WTC11 (cell line): ENCODE results near the gene SEMA6D. TPM values are rescaled to one million over a fixed set of nuclear protein-coding genes. Genes with fewer than 3 reads are reported as not detected.

Experiments
- ATAC-seq: fragments of 200-7000 bp; cut with Tn5 transposase; 2 replicates; pipeline ENCODE4 v1.10.0; 2021; ENCODE audit warnings: mild to moderate bottlenecking, moderate library complexity
- CTCF ChIA-PET: fragments of 300-600 bp; sonication (Branson Sonifier 250); formaldehyde crosslinking; loops from one replicate; lab custom pipeline; 2021; ENCODE audit warnings: antibody characterized with exemption; lab: Charles Lee
- POLR2A ChIA-PET: fragments of 350-600 bp; sonication (Branson Sonifier 250); formaldehyde crosslinking; loops from one replicate; lab custom pipeline; 2021; ENCODE audit warnings: antibody characterized with exemption; lab: Charles Lee
- DNase-seq: peaks from one replicate; pipeline ENCODE4 v3.0.0; 2021; ENCODE audit warnings: low spot score
- H3K27ac Mint-ChIP-seq: 2 replicates; pipeline ENCODE4 v1.8.0; 2021; ENCODE audit warnings: mixed read lengths
- H3K27me3 Mint-ChIP-seq: 2 replicates; pipeline ENCODE4 v1.8.0; 2021; ENCODE audit warnings: low read depth, mild to moderate bottlenecking, moderate library complexity, mixed read lengths
- H3K36me3 Mint-ChIP-seq: 2 replicates; pipeline ENCODE4 v1.8.0; 2021; ENCODE audit warnings: mixed read lengths
- H3K4me1 Mint-ChIP-seq: 2 replicates; pipeline ENCODE4 v1.8.0; 2022; ENCODE audit warnings: mixed read lengths
- H3K4me3 Mint-ChIP-seq: 2 replicates; pipeline ENCODE4 v1.8.0; 2021; ENCODE audit warnings: mild to moderate bottlenecking, moderate library complexity, mixed read lengths
- H3K9me3 Mint-ChIP-seq: 2 replicates; pipeline ENCODE4 v1.8.0; 2021; ENCODE audit warnings: mixed read lengths
- ATF1 ChIP-seq: sonication (generic); formaldehyde crosslinking; IDR thresholded peaks from 2 replicates; pipeline ENCODE4 v1.8.1; 2023; ENCODE audit warnings: mild to moderate bottlenecking, moderate library complexity, missing genetic modification reagents
- CBFB ChIP-seq: sonication (generic); formaldehyde crosslinking; IDR thresholded peaks from 2 replicates; pipeline ENCODE4 v1.8.1; 2022; ENCODE audit warnings: mild to moderate bottlenecking, low read depth, missing genetic modification reagents
- ELF4 ChIP-seq: sonication (generic); formaldehyde crosslinking; IDR thresholded peaks from 2 replicates; pipeline ENCODE4 v1.8.1; 2022; ENCODE audit warnings: low read depth, mild to moderate bottlenecking, moderate library complexity, missing genetic modification reagents
- ESRRA ChIP-seq: sonication (generic); formaldehyde crosslinking; IDR thresholded peaks from 2 replicates; pipeline ENCODE4 v1.8.1; 2022; ENCODE audit warnings: mild to moderate bottlenecking, missing genetic modification reagents, borderline replicate concordance
- FOXJ3 ChIP-seq: sonication (generic); formaldehyde crosslinking; IDR thresholded peaks from 2 replicates; pipeline ENCODE4 v1.9.0; 2021; ENCODE audit warnings: missing genetic modification reagents, mild to moderate bottlenecking, borderline replicate concordance
- FOXP1 ChIP-seq: sonication (generic); formaldehyde crosslinking; IDR thresholded peaks from 2 replicates; pipeline ENCODE4 v1.8.0; 2022; ENCODE audit warnings: missing genetic modification reagents, mild to moderate bottlenecking, moderate library complexity, borderline replicate concordance
- GABPB1 ChIP-seq: sonication (generic); formaldehyde crosslinking; IDR thresholded peaks from 2 replicates; pipeline ENCODE4 v1.8.1; 2023; ENCODE audit warnings: mild to moderate bottlenecking, missing genetic modification reagents
- KAT7 ChIP-seq: sonication (generic); formaldehyde crosslinking; IDR thresholded peaks from 2 replicates; pipeline ENCODE4 v1.8.1; 2023; ENCODE audit warnings: missing genetic modification reagents, mild to moderate bottlenecking, borderline replicate concordance
- MXD4 ChIP-seq: fragments of 250-450 bp; sonication (Bioruptor Pico); IDR thresholded peaks from 2 replicates; pipeline ENCODE4 v1.8.0; 2021; ENCODE audit warnings: mild to moderate bottlenecking, moderate library complexity, borderline replicate concordance
- NFYB ChIP-seq: sonication (generic); formaldehyde crosslinking; conservative IDR thresholded peaks from 2 replicates; pipeline ENCODE4 v1.8.0; 2022; ENCODE audit warnings: low read depth, missing genetic modification reagents
- NR3C1 ChIP-seq: sonication (generic); formaldehyde crosslinking; conservative IDR thresholded peaks from 2 replicates; pipeline ENCODE4 v1.8.1; 2023; ENCODE audit warnings: low read depth, mild to moderate bottlenecking, missing genetic modification reagents
- OVOL2 ChIP-seq: fragments of 250-450 bp; sonication (Bioruptor Pico); IDR thresholded peaks from 2 replicates; pipeline ENCODE4 v1.9.0; 2021; ENCODE audit warnings: mild to moderate bottlenecking, borderline replicate concordance
- RELA ChIP-seq: sonication (generic); formaldehyde crosslinking; IDR thresholded peaks from 2 replicates; pipeline ENCODE4 v1.8.1; 2022; ENCODE audit warnings: missing genetic modification reagents, mild to moderate bottlenecking, borderline replicate concordance
- RORB ChIP-seq: fragments of 250-450 bp; sonication (Bioruptor Pico); IDR thresholded peaks from 2 replicates; pipeline ENCODE4 v1.9.0; 2021; ENCODE audit warnings: mild to moderate bottlenecking
- SMAD3 ChIP-seq: sonication (generic); formaldehyde crosslinking; IDR thresholded peaks from 2 replicates; pipeline ENCODE4 v1.8.0; 2022; ENCODE audit warnings: missing genetic modification reagents, mild to moderate bottlenecking, borderline replicate concordance
- TEAD1 ChIP-seq: sonication (generic); formaldehyde crosslinking; IDR thresholded peaks from 2 replicates; pipeline ENCODE4 v1.8.0; 2022; ENCODE audit warnings: mild to moderate bottlenecking, missing genetic modification reagents
- TEAD4 ChIP-seq: sonication (generic); formaldehyde crosslinking; IDR thresholded peaks from 2 replicates; pipeline ENCODE4 v1.8.0; 2022; ENCODE audit warnings: mild to moderate bottlenecking, missing genetic modification reagents
- ZNF219 ChIP-seq: sonication (generic); formaldehyde crosslinking; IDR thresholded peaks from 2 replicates; pipeline ENCODE4 v1.8.0; 2023; ENCODE audit warnings: missing genetic modification reagents, mild to moderate bottlenecking, borderline replicate concordance
- ZNF423 ChIP-seq: fragments of 250-450 bp; sonication (Bioruptor Pico); IDR thresholded peaks from 2 replicates; pipeline ENCODE4 v2.1.2; 2022; ENCODE audit warnings: mild to moderate bottlenecking, moderate library complexity
- total RNA-seq: library from RNA; stranded (reverse); gene quantifications from 3 replicates; pipeline ENCODE4 v1.2.3, GENCODE V29; 2021
- TF ChIP-seq, protein P1 (sequence below): sonication (generic); formaldehyde crosslinking; IDR thresholded peaks from 2 replicates; pipeline ENCODE4 v1.8.1; 2023; ENCODE audit warnings: mild to moderate bottlenecking, missing genetic modification reagents
- TF ChIP-seq, protein P2 (sequence below): fragments of 250-450 bp; sonication (Bioruptor Pico); IDR thresholded peaks from 2 replicates; pipeline ENCODE4 v1.9.0; 2021; ENCODE audit warnings: mild to moderate bottlenecking
- TF ChIP-seq, protein P3 (sequence below): sonication (generic); formaldehyde crosslinking; IDR thresholded peaks from 2 replicates; pipeline ENCODE4 v1.8.1; 2023; ENCODE audit warnings: mild to moderate bottlenecking, missing genetic modification reagents, moderate library complexity
- TF ChIP-seq, protein P4 (sequence below): sonication (generic); formaldehyde crosslinking; IDR thresholded peaks from 2 replicates; pipeline ENCODE4 v1.8.1; 2023; ENCODE audit warnings: mild to moderate bottlenecking, missing genetic modification reagents, moderate library complexity
- TF ChIP-seq, protein P5 (sequence below): sonication (generic); formaldehyde crosslinking; IDR thresholded peaks from 2 replicates; pipeline ENCODE4 v1.8.0; 2022; ENCODE audit warnings: missing genetic modification reagents
- TF ChIP-seq, protein P6 (sequence below): sonication (generic); formaldehyde crosslinking; IDR thresholded peaks from 2 replicates; pipeline ENCODE4 v1.8.1; 2022; ENCODE audit warnings: low read depth, missing genetic modification reagents, borderline replicate concordance
- TF ChIP-seq, protein P7 (sequence below): sonication (generic); formaldehyde crosslinking; conservative IDR thresholded peaks from 2 replicates; pipeline ENCODE4 v1.8.1; 2022; ENCODE audit warnings: mild to moderate bottlenecking, missing genetic modification reagents
- TF ChIP-seq, protein P8 (sequence below): fragments of 250-450 bp; sonication (Bioruptor Pico); conservative IDR thresholded peaks from 2 replicates; pipeline ENCODE4 v1.9.0; 2021; ENCODE audit warnings: mild to moderate bottlenecking

SEMA6D gene
- total RNA-seq, 1 experiment from 2014 or later: 2.6 TPM

DNA sequence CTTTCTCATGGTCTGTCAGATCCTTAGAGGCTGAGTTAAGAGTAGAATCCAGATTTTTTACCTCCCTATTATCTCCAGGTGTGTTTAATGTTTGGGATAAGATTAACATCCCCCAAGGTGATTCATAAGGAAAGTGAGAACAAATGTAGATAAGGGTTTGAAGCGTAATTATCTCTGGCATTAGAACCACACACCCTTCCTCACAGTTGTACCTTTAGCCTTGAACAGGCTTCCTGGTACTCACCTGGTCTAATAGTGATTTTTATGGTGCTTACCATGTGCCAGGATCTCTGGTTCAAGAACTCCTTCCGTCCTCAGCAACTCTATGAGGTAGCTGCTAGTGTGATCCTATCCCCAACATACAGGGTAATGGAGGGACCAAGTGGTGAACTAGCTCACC, 27.7 kb downstream of the SEMA6D start:
- no peak for DNase-seq
- H3K4me1 Mint-ChIP-seq: peaks cover 32% of the 10 kb centered on the region
- TF ChIP-seq NR3C1 (CRISPR knock-in tag) (no peak), FOXP1 (CRISPR knock-in tag) (no peak), ELF4 (no peak), ATF1 (no peak), KAT7 (CRISPR knock-in tag) (no peak), CBFB (no peak), SMAD3 (CRISPR knock-in tag) (no peak), MXD4 (CRISPR knock-in tag) (no peak), ZNF423 (CRISPR knock-in tag) (no peak), GABPB1 (CRISPR knock-in tag) (no peak), FOXJ3 (CRISPR knock-in tag) (no peak), ESRRA (CRISPR knock-in tag) (no peak), OVOL2 (CRISPR knock-in tag) (no peak), RELA (CRISPR knock-in tag) (no peak), TEAD1 (CRISPR knock-in tag) (no peak)
- TF ChIP-seq, protein P1, sequence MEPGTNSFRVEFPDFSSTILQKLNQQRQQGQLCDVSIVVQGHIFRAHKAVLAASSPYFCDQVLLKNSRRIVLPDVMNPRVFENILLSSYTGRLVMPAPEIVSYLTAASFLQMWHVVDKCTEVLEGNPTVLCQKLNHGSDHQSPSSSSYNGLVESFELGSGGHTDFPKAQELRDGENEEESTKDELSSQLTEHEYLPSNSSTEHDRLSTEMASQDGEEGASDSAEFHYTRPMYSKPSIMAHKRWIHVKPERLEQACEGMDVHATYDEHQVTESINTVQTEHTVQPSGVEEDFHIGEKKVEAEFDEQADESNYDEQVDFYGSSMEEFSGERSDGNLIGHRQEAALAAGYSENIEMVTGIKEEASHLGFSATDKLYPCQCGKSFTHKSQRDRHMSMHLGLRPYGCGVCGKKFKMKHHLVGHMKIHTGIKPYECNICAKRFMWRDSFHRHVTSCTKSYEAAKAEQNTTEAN (CRISPR knock-in tag): no peak
- TF ChIP-seq, protein P2, sequence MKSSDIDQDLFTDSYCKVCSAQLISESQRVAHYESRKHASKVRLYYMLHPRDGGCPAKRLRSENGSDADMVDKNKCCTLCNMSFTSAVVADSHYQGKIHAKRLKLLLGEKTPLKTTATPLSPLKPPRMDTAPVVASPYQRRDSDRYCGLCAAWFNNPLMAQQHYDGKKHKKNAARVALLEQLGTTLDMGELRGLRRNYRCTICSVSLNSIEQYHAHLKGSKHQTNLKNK (CRISPR knock-in tag): no peak
- TF ChIP-seq, protein P3, sequence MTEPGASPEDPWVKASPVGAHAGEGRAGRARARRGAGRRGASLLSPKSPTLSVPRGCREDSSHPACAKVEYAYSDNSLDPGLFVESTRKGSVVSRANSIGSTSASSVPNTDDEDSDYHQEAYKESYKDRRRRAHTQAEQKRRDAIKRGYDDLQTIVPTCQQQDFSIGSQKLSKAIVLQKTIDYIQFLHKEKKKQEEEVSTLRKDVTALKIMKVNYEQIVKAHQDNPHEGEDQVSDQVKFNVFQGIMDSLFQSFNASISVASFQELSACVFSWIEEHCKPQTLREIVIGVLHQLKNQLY (CRISPR knock-in tag): no peak
- TF ChIP-seq, protein P4, sequence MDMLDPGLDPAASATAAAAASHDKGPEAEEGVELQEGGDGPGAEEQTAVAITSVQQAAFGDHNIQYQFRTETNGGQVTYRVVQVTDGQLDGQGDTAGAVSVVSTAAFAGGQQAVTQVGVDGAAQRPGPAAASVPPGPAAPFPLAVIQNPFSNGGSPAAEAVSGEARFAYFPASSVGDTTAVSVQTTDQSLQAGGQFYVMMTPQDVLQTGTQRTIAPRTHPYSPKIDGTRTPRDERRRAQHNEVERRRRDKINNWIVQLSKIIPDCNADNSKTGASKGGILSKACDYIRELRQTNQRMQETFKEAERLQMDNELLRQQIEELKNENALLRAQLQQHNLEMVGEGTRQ (CRISPR knock-in tag): no peak
- TF ChIP-seq, protein P5, sequence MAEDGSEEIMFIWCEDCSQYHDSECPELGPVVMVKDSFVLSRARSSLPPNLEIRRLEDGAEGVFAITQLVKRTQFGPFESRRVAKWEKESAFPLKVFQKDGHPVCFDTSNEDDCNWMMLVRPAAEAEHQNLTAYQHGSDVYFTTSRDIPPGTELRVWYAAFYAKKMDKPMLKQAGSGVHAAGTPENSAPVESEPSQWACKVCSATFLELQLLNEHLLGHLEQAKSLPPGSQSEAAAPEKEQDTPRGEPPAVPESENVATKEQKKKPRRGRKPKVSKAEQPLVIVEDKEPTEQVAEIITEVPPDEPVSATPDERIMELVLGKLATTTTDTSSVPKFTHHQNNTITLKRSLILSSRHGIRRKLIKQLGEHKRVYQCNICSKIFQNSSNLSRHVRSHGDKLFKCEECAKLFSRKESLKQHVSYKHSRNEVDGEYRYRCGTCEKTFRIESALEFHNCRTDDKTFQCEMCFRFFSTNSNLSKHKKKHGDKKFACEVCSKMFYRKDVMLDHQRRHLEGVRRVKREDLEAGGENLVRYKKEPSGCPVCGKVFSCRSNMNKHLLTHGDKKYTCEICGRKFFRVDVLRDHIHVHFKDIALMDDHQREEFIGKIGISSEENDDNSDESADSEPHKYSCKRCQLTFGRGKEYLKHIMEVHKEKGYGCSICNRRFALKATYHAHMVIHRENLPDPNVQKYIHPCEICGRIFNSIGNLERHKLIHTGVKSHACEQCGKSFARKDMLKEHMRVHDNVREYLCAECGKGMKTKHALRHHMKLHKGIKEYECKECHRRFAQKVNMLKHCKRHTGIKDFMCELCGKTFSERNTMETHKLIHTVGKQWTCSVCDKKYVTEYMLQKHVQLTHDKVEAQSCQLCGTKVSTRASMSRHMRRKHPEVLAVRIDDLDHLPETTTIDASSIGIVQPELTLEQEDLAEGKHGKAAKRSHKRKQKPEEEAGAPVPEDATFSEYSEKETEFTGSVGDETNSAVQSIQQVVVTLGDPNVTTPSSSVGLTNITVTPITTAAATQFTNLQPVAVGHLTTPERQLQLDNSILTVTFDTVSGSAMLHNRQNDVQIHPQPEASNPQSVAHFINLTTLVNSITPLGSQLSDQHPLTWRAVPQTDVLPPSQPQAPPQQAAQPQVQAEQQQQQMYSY: no peak
- H3K27me3 Mint-ChIP-seq: peaks cover 65% of the 10 kb centered on the region
- H3K9me3 Mint-ChIP-seq: no peaks in the 10 kb centered on the region
- ChIA-PET CTCF (no interaction called here), POLR2A (no interaction called here)
- no peak for ATAC-seq
- H3K4me3 Mint-ChIP-seq: no peak overlapping the region
- H3K27ac Mint-ChIP-seq: no peak overlapping the region
- no peaks in the 10 kb centered on the region for H3K36me3 Mint-ChIP-seq

DNA sequence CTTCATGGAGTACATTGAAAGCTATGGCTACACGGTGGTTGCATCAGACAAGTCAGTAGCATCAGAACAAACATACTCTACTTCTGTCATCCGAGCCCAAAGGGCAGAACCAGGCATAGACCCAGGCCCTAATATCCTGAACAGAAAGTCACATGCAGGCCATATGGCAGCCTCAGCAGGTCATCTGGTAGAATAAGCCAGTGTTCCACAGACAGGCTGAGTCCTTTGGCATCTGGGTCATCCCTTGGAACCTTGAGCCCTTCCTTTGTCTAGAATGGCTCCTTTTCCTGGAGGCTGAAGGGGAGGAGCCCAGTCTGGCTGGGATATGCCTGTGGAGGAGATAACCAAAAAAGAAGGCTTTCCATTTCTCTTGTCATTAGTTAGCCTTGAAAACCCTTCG, 29.2 kb downstream of the SEMA6D start:
- Mint-ChIP-seq H3K4me3 (no peak overlapping the region), H3K27ac (no peak overlapping the region), H3K4me1 (peaks cover 22% of the 10 kb centered on the region), H3K9me3 (peaks cover under 1% of the 10 kb centered on the region; the same call in 1 of the 2 replicates), H3K36me3 (no peaks in the 10 kb centered on the region), H3K27me3 (peaks cover 49% of the 10 kb centered on the region)
- POLR2A ChIA-PET: no interaction called here
- DNase-seq (no peak), ATAC-seq (no peak)
- CTCF ChIA-PET: no interaction called here
- TF ChIP-seq, protein P6, sequence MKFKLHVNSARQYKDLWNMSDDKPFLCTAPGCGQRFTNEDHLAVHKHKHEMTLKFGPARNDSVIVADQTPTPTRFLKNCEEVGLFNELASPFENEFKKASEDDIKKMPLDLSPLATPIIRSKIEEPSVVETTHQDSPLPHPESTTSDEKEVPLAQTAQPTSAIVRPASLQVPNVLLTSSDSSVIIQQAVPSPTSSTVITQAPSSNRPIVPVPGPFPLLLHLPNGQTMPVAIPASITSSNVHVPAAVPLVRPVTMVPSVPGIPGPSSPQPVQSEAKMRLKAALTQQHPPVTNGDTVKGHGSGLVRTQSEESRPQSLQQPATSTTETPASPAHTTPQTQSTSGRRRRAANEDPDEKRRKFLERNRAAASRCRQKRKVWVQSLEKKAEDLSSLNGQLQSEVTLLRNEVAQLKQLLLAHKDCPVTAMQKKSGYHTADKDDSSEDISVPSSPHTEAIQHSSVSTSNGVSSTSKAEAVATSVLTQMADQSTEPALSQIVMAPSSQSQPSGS: no peak
- no peak for TF ChIP-seq RORB
- TF ChIP-seq, protein P7, sequence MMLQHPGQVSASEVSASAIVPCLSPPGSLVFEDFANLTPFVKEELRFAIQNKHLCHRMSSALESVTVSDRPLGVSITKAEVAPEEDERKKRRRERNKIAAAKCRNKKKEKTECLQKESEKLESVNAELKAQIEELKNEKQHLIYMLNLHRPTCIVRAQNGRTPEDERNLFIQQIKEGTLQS (CRISPR knock-in tag): no peak
- TF ChIP-seq NFYB: no peak
- TF ChIP-seq, protein P8, sequence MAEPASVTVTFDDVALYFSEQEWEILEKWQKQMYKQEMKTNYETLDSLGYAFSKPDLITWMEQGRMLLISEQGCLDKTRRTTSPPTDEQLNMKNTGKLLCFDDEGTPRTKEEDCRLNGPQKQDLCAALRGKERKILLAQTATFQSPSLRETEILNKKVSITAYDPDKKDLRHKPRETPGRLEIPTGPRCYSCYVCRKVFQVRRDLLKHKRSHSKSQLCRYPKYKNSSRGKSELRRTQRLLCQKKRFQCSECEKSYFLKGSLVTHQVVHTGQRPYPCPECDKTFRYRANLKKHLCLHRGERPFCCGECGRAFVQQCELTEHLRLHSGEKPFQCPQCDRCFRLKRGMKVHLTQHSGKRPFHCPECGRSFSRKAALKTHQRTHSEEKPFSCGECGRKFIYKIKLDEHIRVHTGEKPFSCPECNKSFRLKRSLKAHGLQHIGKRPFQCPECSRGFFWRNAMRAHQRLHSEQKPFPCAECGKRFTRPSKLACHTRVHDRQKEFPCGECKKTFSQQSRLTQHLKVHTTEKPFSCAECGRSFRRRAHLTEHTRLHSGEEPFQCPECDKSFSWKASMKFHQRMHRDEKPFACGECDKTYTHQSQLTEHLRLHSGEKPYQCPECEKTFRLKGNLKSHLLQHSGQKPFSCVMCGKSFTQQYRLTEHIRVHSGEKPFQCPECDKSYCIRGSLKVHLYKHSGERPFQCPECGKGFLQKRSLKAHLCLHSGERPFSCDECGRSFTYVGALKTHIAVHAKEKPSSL (CRISPR knock-in tag): no peak
- no peak for TF ChIP-seq SMAD3 (CRISPR knock-in tag)
- no peak for TF ChIP-seq TEAD4 (CRISPR knock-in tag)
- no peak for TF ChIP-seq ZNF219 (CRISPR knock-in tag)
